GM08714 (cell line): Measurements from ENCODE around the gene FMN1.

Experiments used
- H3K4me3 ChIP-seq: fragments of 200-500 bp; sonication (Bioruptor generic); 2 replicates; pipeline ENCODE4 v1.5.1; 2014; ENCODE audit warnings: mild to moderate bottlenecking, low read length, inconsistent platforms
- ZNF274 ChIP-seq: IDR thresholded peaks from 2 replicates; pipeline ENCODE4 v1.6.1; 2012; ENCODE audit warnings: mild to moderate bottlenecking, low read depth, low read length

The FMN1 gene

DNA sequence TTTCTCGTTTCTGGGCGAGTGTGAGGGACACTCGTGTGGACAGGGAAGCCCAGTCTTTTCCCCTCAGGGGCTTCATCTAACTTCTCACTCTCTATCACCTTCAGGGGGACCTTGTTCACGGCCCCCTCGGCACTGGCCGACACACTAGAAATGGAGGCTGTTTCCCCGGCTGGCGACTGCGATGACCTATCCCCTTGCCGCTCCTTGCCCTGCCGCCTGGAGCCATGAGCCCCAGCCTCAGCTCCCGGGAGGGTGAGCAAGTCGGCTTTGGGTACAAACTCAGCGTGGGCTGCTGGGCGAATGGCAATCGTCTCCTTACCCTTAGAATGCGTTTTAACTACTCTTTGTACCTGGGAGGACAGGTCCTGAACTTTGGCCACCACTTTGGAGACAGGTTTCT, 41.0 kb downstream of the FMN1 start:
- no peak overlapping the region for H3K4me3 ChIP-seq
- no peak for TF ChIP-seq ZNF274

DNA sequence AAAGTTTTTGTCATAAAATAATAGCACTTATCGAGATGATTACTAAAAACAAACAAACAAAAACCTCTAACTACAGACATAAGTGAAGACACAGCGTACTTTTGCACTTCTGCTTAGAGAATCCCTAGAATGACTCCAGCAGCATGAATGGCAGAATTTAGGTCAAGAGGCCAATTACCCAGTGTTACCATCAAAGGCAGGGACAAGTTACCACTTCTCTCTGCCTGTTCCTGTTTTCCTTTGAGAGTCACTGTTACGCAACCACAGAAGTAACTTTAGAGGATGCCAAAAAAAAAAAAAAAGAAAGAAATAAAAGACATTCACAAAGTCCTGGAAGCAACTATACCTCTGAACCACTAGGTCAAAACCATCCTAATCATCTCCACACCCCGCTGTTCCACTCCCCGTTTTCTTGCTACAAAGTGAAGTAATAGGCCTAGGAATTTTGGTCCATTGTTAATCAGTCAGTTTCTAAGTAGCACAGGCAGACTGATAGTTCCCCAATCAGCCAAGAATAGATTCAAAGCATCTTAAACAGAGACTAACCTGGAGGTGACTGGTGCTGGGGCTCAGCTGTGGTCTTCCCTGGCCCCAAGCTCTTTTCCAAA, 41.9 kb downstream of the FMN1 start:
- no peak for TF ChIP-seq ZNF274
- H3K4me3 ChIP-seq = no peak overlapping the region

DNA sequence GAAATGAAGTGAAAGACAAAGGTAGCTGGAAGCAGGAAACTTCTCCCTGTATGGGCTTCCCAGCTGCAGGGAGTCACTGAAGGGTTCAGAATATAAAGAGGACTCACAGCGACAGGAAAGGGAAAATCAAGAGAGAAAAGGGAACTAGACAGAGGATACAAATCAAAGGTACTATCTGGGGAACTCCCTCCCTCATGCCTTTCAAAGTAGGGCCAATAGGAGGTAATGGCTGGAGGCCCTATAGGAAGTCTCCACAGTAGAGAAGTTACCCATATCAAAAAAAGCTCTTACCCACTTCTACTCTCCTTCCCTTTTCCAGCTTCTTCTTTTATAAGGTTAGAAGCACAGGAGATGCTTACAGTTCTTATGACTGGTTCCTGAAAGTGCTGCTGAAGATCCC, 43.5 kb downstream of the FMN1 start:
- no peak overlapping the region for H3K4me3 ChIP-seq
- no peak for TF ChIP-seq ZNF274

DNA sequence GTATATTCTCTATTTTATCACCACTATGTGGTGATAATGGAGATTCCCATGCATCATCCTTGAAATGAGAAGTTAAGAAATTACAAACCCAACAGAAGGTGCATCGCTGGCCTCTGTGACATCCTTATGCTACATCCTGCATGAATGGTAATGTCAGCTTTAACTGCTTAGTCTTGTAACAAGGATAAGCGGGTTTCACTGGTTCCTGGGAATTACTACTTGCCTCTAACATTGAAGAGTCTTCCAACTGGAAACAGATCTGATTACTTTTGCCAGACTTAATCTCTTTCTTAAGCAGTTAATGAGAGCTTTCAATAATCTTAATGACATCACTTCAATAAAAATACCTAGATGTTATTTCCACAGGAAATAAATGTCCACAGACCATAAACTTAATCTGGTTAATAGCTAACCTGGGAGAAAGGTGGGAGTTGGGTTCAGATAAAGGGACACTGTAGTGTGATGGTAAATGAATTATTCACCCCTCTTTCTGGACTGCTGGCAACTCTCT, 44.0 kb downstream of the FMN1 start:
- no peak for TF ChIP-seq ZNF274
- no peak overlapping the region for H3K4me3 ChIP-seq

DNA sequence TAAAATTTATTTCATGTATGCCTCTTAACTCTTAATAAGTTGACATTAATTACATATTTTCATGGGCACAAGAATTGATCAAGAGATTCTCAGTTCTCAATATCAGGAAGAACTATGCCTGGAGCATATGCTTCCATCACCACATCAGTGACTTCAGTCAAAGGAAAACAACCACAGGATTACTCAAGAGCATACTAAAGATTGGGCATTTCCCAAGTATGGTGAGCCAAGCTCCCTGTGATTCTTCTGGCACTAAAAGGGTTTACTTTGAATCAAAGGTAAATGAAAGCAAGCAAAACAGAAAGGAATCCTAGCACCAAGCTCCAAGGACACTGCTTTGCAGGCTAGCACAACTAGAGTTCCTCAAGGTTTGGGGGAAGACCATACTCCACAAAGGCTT, 44.6 kb downstream of the FMN1 start:
- no peak overlapping the region for H3K4me3 ChIP-seq
- no peak for TF ChIP-seq ZNF274

DNA sequence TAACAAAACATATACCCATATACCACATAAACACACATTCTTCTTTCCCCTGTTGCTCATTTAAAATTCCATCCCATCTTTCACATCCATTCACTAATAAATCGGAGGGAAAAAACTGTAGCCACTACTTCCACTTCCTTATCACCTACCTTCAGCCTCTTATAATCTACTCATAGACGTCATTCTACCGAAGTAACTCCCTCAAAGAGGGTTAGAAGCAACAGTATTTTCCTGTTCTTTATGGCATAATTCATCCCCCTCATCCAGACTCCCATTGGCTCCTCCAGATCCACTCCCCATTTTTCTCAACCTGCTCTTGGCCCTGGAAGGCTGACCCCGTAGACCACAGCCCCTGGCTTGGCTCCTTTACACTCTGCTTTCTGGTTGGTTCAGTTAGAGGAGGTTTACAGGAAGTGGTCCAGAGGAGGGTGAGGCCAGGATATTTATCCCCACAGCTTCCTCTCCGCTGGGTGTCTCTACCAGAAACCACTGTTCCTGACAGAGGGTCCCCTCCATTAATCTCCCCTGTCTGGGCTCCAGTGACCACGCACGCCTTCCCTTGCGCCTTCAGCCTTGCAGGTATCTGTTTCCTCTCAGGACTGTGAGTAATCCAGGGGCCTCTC, 46.3 kb downstream of the FMN1 start:
- TF ChIP-seq ZNF274 = no peak
- no peak overlapping the region for H3K4me3 ChIP-seq

DNA sequence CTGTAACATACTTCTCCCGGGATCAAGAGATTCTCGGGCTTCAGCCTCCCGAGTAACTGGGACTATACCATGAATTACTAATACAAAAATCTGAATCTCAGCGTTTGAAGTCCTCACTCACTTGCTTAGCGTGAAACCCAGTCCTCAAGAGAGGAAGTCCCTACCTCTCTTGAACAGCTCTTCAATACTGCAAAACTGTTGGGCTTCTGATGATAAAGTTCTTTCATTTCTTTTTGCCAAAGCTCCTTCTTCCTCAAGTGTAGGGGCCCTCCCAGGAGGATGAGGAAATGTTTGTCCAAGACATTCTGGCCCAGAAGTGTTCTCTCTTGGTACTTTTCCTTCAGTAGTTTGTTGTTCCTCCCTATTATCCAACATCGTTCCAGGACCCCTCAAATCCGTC, 48.5 kb downstream of the FMN1 start:
- no peak for TF ChIP-seq ZNF274
- H3K4me3 ChIP-seq = no peak overlapping the region

DNA sequence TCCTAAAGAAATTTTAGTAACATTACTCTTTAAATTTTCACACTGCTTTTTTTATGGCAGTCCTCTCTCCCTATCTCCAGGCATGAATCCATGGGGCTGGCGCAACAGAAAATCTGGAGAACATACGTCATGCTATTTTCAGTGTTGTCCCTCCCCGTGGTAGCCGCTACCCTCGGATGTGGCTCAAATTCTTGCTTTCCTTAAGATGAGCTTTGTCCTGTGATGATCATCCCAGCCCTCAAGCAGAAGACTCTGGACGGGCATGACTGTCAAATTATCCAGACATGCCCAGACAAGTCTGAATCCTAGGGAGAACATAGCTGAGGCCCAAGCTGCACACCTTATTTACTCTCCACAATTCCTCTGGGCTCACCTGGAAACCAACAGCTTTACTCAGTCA, 49.1 kb downstream of the FMN1 start:
- TF ChIP-seq ZNF274 = no peak
- H3K4me3 ChIP-seq = no peak overlapping the region

DNA sequence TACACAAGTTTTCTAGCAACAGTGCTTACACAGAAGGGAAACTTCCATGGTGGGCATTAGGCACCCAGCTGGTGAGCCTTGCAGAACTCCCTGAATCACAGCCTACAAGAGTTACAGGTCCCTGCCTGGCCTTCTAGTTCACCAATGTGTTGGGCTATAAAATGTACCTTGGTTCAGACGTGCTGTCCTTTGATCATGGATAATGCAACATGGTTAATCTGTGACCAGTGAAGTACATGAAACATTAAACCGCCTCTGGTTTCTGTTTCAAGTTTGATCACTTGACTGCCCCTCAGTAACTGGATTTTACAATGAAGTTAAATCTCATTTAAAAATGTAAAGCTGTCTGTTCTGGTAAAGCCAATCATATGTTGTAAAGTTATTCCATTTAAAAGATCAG, 51.8 kb downstream of the FMN1 start:
- no peak for TF ChIP-seq ZNF274
- H3K4me3 ChIP-seq = no peak overlapping the region; the same call in 1 of the 2 replicates

DNA sequence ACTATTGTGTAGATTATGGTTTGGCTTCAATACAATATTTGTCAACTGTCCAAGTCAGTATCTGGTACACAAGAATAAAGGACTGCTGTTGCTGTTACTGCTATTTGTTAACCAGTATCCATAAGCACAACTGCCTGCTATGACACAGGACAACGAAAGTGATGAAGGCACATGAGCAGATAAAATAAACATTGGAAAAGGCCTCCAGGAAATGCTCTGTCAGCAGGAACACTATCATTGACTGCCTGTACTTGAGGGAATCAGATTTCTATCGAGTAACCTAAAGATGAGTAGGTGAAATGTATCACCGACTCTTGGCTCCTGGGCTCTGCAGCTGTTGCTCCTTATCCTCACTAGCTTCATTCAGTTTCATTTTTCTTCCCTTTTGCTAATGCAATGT, 56.5 kb downstream of the FMN1 start:
- no peak for TF ChIP-seq ZNF274
- H3K4me3 ChIP-seq = no peak overlapping the region

DNA sequence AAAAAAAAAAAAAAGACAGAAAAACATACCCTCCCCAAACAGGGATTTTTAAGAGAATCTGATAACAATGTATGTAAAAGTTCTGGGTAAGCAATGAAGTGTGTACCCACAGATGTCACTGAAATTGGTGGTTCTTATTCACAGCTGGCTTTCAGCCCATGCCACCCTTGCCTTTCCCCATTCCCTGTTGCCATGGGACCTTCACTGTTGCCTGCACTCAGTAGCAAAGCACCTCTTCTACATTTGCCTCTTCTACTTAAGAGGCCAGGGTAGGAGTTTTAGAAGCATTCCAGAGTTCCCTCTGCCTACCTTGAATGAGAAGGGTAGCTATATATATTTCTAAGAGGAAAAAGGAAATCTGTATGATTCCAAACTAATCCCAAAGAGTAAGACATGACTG, 57.4 kb downstream of the FMN1 start:
- no peak for TF ChIP-seq ZNF274
- no peak overlapping the region for H3K4me3 ChIP-seq

DNA sequence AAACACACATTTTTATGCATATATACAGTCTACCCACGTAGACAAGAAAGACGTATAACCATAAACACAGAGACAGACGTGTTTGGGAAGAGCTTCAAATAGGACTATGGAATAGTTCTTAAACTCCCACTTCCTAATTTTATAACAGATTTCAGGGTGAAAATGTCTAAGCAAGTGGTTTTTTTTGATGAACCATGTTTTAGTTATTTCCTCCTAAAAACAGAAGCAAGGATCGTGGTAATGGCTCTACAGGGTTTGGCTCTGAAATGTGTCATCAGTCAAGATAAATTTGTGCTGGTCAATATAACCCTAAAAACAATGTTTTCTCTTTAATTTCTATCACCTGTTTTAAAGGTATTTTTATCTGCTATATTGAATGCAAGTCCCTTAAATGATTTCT, 58.2 kb downstream of the FMN1 start:
- no peak for TF ChIP-seq ZNF274
- no peak overlapping the region for H3K4me3 ChIP-seq

DNA sequence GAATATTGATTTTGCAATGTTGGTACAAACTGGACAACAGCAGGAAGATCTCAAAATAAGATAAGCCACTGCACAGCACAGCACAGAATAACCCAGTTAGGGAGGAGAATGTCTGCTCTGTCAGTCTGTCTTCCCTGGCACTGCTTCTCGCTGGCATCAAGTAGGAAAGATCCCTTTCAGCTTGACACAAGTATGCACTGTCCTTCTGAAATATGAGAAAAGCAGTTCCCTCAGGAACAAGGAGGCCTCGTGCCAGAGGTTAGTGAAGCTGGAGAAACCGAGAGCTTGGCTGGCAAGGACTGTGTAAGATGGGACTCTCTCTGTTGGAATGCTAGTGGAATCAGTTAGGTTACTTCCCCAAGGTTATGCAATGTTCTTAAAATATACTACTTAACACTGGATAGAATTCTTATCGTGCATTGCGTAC, 59.1 kb downstream of the FMN1 start:
- no peak for TF ChIP-seq ZNF274
- no peak overlapping the region for H3K4me3 ChIP-seq

DNA sequence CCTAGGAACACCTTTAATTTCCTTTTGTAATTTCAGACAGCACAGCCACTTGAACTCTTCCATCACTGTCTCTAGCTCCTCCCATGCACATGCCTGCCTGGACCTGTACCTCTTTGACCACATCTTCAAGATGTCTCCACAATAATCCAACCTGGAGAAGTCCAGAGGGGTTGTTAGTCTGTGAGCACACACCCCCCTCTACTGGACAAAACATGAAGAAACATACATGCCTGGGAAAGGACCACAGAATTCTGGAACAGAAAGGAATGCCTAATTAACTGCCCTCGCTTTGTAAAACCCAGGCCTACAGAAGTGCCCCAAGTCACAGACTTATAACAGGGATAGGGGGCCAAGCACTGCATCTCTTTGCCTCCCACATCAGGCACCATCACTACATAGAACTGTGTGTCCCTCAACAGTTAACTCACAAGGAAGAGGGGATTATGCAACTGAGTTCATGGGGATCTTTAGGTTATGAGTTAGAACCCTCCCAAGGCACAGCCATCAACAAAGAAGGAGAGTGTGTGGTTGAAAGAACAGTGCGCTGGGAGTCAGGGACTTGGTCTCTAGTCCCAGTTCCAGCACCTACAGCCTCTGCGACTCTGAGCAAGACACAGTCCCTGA, 61.7 kb downstream of the FMN1 start:
- TF ChIP-seq ZNF274 = no peak
- no peak overlapping the region for H3K4me3 ChIP-seq

DNA sequence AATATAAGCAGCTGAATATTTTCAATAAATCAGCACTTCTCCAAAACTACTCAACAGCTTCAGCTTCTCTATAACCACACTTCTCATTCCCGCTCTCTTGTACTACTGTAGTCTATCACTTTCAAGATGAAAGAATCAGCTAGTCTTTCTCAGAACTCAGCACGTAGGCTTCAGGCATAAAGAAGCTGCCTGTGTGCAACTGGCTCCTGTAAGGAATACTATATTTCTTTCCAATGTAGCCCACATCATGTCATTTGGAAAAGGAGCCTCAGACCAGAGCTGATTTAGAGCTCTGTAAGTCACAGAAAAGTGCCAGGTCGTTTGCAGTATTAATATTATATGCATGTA, 62.3 kb downstream of the FMN1 start:
- no peak overlapping the region for H3K4me3 ChIP-seq
- no peak for TF ChIP-seq ZNF274
